ENCODE results near the gene NUAK1.
"Not testable (repeated sequence)": the region's sequence is repeated elsewhere in the genome, so short reads cannot be mapped to it uniquely, and the experiment has no call there.

Gene NUAK1

DNA sequence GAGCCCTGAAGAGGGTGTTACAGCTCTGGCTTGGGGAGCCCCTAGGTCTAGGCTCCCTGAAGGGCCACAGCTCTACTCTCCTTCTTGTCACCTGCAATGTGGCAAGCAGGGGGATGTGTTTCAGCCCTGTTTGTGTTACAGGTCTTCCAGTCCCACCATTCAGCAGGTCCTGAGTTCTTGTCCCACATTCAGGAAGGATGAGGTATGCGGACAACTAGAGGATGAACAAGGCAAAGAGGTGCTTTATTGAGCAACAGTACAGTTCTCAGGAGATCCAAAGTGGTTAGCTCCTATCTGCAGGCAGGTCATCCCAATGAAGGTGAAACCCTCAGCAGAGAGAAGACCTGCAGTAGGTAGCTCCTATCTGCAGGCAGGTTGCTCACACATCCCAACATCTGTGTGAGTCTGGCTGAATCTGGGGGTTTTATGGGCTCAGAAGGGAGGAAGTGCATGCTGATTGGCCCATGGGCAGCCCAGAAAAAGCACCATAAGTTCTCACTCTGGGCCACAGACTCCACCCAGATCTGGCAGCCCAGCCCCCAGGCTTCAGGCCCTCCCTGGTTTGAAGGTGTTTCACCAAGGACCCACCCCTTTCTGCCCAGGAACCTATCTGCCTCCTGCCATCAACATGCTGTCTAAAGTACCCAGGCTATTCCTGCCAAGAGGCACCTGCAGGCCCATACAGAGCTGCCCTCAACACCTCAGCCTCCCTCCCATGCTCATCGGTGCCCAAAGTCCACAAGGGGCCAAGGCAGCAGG lies 98.9 kb downstream of the NUAK1 start:
- in situ Hi-C loops (cut with MboI; ENCODE audit: low sequenced_read_pairs), result no loop called here

DNA sequence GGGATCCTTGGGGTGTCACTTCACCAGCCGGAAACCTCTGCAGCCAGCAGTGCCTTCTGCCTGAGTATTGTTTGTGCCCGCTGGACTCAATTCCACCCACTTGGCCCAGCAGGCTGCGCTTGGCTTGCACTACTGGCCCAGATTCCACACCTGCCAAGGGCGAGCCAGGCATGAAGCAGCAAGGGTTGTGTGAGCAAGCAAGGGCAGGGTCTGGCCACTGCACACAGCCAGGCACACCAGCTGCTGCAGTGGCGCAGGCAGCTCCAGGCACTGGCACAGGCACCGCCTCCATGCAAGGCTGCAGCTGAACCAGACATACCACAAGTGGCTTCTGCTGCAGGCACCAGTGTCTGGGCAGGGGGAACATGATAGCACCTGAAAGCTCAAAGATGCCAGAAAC lies 99.5 kb downstream of the NUAK1 start:
- in situ Hi-C loops (cut with MboI; ENCODE audit: low sequenced_read_pairs), result no loop called here

DNA sequence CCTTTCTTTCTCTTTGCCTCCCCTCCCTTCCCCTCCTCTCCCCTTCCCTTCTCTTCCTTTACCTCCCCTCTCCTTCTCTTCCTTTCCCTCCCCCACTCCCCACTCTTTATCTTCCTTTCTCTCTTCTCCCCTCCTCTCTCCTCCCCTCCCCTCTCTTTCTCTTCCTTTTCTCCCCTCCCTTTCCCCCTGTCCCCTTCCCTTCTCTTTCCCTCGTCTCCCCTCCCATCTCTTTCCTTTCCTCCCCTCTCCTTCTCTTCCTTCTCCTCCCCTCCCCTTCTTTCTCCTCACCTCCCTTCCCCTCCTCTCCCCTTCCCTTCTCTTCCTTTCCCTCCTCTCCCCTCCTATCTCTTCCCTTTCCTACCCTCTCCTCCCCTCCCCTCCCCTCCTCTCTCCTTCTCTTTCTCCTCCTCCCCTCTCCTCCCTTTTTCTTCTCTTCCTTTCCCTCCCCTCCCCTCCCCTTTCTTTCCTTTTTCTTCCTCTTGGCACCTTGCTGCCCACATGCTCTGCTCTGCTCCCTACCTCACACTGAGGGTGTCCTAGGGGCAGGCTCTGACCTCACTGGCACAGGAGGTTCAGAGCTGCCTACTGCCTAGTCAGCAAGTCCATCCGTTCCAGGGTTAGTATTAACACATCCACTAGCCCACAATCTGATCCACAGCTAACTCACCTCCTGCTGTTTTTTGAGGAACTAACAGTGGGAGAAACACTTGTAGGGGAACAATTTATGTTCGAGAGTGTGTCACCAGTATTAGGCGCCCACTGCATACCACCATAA lies 101.0 kb downstream of the NUAK1 start:
- in situ Hi-C loops (cut with MboI; ENCODE audit: low sequenced_read_pairs), result no loop called here

DNA sequence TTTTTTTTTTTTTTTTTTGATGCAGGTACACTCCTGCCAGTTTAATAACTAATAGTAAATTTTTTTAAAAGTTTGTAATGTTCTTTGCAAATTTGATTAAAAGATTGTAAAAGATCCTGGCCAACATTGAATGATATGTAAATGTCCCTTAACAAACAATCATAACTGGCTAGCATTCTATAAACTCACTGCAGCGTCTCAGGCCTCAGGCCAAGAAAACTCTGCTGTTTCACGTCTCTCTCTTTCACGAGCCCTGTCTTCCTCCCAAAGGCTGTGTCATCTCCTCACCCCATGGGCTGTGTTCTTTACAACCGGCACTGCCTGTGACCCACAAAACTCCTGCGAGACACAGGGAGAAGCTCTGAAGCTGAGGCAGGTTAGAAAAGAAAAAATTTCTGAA lies 103.3 kb downstream of the NUAK1 start:
- in situ Hi-C loops (cut with MboI; ENCODE audit: low sequenced_read_pairs), result no loop called here

DNA sequence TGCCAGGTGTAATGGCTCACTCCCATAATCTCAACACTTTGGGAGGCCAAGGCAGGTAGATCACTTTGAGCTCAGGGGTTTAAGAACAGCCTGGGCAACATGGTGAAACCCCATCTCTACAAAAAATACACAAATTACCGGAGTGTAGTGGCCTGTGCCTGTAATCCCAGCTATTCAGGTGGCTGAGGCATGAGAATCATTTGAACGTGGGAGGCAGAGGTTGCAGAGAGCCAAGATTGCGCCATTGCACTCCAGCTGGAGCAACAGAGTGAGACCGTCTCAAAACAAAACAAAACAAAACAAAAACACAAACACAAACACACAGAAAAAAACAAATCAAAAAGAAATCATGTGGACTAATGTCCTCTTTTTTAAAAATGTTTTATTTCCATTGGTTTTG lies 104.4 kb downstream of the NUAK1 start:
- in situ Hi-C loops (cut with MboI; ENCODE audit: low sequenced_read_pairs), result no loop called here

DNA sequence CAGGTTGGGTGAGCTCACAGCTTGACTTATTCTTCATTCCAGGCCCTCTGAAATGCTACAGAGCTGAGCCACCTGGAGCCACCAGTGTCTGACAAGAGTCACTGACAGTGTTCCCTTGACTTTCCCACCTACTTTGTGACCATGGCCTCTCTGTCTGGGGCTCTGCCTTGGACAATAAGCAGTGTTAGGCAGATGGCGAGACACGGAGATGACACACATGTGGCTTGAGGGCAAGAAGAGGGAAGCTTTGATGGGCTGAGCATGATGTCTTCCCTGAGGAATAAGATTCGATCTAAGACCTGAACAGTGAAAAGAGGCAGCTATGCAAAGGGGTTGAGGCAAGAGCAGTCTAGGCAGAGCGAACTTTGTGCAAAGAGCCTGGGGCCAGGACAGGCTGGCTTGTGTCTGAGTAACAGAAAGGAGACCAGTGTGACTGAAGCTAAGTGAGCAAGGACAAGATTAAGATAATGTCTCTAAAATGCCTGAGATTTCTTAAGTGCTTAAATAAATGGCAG lies 105.5 kb downstream of the NUAK1 start:
- in situ Hi-C loops (cut with MboI; ENCODE audit: low sequenced_read_pairs), result no loop called here

DNA sequence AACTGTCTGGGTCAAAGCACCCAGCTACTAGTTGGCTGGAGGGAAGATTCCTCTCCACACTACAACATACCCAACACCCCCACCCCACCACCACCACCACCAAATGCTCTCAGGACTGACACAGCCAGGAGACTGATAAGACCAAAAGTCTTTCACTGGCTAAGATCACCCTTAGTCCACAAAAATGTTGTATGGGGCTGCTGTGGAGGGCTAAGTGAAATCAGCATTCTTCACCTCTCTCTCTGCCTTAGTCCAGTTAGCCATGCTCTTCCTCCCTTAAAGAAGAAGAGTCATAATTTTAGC lies 106.2 kb downstream of the NUAK1 start:
- in situ Hi-C loops (cut with MboI; ENCODE audit: low sequenced_read_pairs), result no loop called here

DNA sequence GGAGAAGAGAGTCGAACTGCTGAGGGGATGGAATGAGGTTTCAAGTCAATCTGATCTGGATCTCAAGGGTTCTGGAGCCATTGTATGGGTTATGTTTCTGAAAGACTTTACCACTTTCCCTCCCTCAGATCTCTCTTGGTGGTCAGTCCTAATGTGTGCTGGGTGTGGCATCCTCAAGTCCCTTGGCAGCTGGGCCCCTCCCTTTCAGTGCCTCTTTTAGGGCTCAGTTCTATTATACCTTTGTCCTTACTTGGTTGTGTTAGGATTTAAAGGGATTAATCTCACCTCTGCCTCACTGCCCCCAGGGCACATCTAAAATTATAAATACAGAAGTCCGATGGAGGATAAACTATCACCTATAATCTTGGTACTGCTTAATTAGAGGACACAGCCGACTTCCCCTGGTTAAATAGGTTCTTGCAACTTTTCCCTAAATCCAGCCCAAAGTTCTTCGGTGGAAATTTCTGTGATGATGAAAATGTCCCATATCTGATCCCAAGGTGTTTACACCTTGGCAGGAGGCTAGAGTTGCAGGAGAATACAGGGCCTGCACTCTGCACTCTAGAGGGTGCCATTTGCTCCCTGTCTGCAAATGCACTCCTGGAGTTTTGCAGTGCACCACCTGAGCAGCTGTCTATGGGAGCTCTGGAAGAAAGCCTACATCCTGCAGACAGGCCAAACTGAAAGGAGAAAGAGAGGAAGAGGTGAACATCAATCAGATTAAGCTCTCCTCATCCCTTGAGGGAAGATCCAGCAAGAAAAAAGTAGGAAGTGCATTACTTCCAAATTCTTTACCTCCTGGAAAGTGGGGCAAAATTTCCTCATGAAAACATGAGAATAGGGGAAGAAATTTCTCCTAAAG lies 106.8 kb downstream of the NUAK1 start:
- in situ Hi-C loops (cut with MboI; ENCODE audit: low sequenced_read_pairs), result no loop called here

DNA sequence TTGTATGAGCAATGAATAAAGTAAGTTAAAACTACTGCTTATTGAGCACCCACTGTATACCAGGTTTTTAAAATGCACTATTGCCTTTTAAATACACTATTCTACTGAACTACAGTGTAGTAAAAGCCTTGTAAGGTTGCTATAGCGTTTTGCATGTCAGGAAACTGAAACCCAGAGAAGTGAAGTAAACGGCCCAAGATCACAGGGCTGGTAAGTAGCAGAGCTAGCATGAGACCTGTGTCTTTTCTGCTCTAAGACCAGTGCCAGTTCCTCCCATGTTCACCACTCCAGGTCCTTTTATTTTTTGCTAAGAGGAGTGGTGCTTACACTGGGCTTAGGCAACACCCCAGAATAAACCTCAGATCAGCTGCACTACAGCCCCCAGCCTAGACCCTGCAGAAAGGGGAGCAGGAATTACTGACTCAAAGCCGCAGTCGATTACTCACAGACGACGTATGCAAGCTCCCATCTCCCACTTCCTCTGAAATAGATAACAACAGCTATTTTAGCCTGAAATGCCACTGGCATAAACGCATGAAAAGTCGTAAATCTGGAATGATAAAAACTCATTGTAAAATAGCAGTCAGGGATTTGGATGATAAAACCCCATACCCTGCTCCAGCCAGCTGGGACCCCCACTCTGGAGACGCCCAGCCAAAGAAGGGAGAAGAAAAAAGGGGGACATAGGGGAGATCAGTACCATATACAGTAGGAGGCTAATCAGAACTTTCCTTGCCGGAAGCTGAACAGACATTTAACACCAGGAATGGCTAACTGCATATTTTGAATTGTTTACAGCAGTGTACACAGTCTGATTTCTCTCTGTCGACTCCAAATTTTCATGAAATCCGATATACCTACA lies 108.3 kb downstream of the NUAK1 start:
- in situ Hi-C loops (cut with MboI; ENCODE audit: low sequenced_read_pairs), result no loop called here

DNA sequence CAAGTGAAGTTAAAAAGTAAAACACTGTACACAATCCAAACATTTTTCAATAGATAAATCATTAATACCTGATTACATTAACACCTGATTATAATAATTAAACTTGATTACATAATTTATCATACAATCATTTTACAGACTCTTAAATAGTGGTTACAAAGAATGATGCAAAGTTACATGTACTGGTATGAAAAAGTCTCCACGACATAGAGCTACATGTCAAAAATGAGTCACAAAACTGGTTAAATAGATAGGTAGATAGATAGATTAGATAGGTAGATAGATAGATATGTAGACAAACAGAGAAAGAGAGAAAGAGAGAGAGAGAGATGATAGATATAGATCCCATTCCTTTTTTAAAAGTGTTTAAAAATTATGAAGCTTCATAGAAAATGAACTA lies 109.2 kb downstream of the NUAK1 start:
- in situ Hi-C loops (cut with MboI; ENCODE audit: low sequenced_read_pairs), result no loop called here

DNA sequence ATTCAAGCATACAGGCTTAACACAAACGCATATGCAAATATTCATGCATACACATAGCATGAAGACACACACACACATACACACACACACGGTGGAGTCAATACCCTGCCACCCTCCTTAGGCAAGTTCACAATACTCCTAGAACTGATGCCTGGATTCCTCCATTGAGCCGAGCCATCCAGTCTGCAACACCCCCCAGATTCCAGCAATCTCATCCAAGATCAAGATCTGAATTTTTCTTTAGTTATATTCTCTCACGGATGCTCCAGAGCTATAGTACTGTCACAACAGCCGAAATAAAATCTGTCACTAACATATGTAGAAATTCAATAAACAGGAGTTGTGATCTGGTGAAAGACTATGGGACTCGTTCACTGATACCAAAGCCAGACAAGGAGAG lies 110.8 kb downstream of the NUAK1 start:
- in situ Hi-C loops (cut with MboI; ENCODE audit: low sequenced_read_pairs), result no loop called here

DNA sequence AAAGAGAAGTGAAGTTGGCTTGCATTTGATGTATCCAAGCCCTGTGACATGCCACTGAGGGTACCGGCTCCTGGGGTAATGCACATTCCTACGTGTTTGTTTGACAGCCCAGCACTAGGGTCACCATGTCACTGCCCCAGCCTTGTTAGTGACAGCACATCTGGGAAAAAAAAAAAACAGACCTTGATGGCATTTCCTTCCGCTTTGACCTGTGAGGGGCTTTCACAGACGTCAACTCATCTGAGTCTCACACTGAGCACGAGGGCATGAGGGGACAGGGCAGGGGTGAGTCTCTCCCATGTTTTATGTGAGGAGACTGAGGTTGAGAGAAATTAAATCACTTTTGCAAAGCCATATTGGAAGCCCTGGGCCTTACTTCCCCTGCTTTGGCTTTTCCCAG lies 111.5 kb downstream of the NUAK1 start:
- in situ Hi-C loops (cut with MboI; ENCODE audit: low sequenced_read_pairs), result no loop called here

DNA sequence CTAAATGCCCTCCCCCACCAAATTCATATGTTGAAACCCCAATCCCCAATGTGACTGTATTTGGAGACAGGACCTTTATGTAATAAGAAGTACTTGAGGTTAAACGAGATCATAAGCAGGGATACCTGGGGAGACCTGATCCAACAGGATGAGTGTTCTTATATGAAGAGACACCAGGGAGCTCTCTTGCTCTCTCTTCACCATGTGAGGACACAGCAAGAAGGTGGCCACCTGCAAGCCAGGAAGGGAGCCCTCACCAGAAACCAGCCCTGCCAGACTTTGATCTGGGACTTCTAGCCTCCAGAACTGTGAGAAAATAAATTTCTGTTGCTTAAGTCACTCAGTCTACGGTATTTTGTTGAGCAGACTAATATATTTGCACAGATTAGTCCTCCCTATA lies 113.6 kb downstream of the NUAK1 start:
- in situ Hi-C loops (cut with MboI; ENCODE audit: low sequenced_read_pairs), result no loop called here

DNA sequence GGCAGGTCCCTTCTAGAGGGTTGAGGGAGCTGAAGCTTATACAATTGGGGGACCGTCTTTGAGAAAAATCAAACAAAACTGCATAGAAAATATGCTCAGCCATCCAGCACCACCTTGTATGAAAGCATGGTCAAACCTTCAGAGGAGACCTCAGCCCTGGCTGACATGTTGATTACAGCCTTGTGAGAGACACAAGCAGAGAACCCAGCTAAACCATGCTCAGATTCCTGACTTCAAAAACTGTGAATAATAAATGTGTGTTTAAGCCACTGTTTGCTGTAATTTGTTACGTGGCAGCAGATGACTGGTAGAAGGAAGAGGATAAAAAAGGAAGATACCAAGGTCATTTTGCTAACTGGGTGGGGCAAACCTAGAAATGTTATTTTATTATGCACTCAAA lies 115.7 kb downstream of the NUAK1 start:
- in situ Hi-C loops (cut with MboI; ENCODE audit: low sequenced_read_pairs), result no loop called here

DNA sequence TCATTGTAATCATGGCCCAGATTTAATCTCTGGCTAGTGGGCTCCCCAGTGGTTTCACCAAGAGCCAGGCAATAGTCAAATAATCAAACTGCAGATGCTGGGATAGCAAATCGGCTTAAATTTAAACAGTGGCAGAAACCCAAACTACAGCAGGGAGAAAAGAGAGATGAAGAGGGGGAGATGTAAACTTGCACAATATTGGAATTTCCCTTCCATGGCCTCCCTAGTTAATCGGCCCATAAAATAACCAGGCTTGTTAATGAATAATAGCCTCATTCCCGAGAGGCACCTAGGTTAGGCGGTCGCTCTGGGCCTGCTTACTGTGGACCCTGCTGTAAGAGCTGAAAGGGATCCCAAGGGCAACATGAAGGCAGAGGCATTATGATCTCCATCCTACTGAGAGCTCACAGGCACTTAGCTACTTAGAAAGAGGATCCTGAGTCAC lies 116.2 kb downstream of the NUAK1 start:
- in situ Hi-C loops (cut with MboI; ENCODE audit: low sequenced_read_pairs), result no loop called here

DNA sequence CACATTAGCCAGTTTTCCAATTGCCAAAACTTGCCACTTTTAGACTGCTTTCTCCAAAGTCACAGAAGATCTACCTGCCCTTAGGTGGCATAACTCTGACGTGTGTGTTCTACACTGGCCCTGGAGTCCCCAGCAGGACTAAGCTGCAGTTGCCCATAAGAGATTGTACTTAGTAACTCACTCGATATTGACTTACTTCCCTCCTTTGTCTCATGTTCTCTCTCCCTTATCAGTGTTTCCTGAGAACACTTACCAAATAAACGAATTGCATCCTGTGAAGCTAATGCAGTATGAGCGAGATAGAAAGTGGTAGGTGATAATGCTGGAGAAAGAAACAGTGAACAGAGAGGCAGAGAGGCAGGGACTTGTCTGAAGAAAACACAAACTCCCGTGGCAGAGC lies 117.2 kb downstream of the NUAK1 start:
- in situ Hi-C loops (cut with MboI; ENCODE audit: low sequenced_read_pairs), result no loop called here

DNA sequence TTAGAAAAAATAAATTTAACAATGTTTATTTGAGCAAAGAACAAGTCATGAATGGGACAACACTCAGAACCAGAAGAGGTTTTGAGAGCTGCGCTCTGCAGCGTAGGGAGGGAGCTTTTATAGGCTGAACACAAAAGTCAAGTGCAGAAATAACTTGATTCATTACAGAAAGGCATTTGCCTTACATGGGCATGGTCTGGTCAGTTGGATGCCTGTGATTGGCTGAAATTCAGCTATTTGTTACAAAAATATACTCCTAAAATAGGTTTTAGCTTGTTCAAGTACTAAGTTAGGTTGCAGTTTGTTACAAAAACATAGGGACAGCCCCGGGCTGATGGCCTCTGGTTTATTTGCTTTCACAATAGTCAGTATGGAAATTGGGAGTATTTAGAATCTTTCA lies 118.0 kb downstream of the NUAK1 start:
- in situ Hi-C loops (cut with MboI; ENCODE audit: low sequenced_read_pairs), result no loop called here

DNA sequence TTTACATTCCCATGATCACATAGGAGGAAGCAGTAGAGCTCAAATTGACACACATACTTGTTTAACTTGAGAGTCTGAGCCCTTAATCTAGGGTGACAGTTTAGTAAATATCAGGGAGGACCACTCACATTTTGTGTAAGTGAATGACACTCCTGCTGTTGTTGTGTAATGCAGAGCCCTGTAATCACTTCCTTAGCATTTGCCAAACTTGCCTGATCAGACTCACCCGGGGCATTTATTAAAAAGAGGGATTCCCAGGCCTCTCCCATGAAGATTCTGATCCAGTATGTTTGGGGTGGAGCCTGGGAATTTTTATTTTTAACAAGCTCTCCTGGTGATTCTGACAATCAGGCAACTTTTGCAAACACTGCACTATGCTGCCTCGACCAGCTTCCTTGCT lies 119.6 kb downstream of the NUAK1 start:
- in situ Hi-C loops (cut with MboI; ENCODE audit: low sequenced_read_pairs), result no loop called here

DNA sequence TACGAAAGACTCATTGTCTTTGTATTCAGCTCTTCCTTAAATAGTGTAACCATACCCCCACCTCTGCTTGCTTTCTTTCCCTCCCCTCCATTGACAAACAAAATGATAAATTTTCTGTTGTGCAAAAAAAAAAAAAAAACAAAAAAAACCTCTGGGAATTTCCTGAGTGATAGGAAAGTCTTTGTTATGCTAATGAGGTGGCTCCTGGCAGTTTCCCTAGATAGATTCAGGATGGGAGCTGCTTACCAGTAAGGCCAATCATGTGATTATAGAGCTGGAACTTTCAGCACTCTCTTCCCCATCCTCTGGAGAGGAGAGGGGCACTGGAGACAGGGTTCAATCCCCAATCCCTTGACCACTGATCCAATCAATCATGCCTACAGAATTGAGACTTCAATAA lies 120.5 kb downstream of the NUAK1 start:
- in situ Hi-C loops (cut with MboI; ENCODE audit: low sequenced_read_pairs), result no loop called here

DNA sequence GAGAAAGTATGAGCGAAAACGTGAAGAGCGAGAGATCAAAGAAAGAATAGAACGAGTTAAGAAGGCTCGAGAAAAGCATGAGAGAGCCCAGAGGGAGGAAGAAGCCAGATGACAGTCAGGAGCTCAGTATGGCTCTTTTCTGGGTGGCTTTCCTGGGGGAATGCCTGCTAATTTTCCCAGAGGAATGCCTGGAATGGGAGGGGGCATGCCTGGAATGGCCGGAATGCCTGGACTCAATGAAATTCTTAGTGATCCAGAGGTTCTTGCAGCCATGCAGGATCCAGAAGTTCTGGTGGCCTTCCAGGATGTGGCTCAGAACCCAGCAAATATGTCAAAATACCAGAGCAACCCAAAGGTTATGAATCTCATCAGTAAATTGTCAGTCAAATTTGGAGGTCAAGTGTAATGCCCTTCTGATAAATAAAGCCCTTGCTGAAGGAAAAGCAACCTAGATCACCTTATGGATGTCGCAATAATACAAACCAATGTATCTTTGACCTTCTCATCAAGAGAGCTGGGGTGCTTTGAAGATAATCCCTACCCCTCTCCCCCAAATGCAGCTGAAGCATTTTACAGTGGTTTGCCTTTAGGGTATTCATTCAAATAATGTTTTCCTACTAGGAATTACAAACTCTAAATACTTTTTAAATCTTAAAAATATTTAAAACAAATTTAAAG lies 122.0 kb downstream of the NUAK1 start:
- in situ Hi-C loops (cut with MboI; ENCODE audit: low sequenced_read_pairs), result not testable (repeated sequence)
